OCI-LY7 (cell line): ENCODE data around the gene YWHAQ.
"Not testable (repeated sequence)": the region's sequence is repeated elsewhere in the genome, so short reads cannot be mapped to it uniquely, and the experiment has no call there.

Experiments
- CTCF ChIP-seq: fragments of 200-600 bp; sonication (generic); conservative IDR thresholded peaks from 2 replicates; pipeline ENCODE4 v1.5.1; 2014; ENCODE audit warnings: mild to moderate bottlenecking, antibody characterized with exemption, low read length, moderate library complexity, mixed read lengths
- EZH2phosphoT487 ChIP-seq: fragments of 200-600 bp; sonication (generic); IDR thresholded peaks from 2 replicates; pipeline ENCODE4 v1.6.1; 2018; ENCODE audit warnings: low read depth, borderline replicate concordance, mild to moderate bottlenecking, mixed run types, antibody characterized with exemption, low read length, moderate library complexity, mixed read lengths

DNA sequence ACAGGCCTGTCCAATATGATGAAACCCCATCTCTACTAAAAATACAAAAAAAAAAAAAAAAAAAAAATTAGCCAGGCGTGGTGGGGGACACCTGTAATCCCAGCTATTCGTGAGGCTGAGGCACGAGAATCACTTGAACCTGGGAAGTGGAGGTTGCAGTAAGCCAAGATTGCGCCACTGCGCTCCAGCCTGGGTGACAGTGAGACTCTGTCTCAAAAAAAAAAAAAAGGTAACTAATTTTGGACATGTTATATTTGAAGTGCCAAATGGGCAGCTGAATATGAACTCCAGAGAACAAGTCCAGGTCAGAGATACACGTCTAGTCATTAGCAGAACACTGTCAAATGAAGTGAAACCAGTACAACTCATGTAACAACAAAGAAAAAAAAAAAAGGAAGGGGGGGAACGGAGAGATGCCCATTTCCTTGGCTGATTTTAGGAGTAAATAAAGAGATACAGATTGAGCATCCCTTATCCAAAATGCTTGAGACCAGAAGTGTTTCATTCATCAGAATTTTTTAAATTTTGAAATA, 79.9 kb downstream of the YWHAQ start:
- TF ChIP-seq CTCF, EZH2phosphoT487: not testable (repeated sequence)
